ENCODE results near the gene ZNF618. TPM values are rescaled to one million over a fixed set of nuclear protein-coding genes. Genes with fewer than 3 reads are reported as not detected.

Gene ZNF618
- total and polyA plus RNA-seq, 9 donors = 8.2 to 28.9 (median 18.3) TPM

GRCh38 chr9:113896713-113897112 is 20.6 kb downstream of the ZNF618 start:
- DNase-seq = no peak
- Histone ChIP-seq H3K27me3 (no peaks in the 10 kb centered on the region), H3K4me1 (ENCODE audit: insufficient read depth) (no peaks in the 10 kb centered on the region), H3K9me3 (no peaks in the 10 kb centered on the region), H3K27ac (no peak overlapping the region), H3K4me3 (no peak overlapping the region), H3K36me3 (no peaks in the 10 kb centered on the region)
- TF ChIP-seq POLR2A (IDR thresholded peaks at IDR 0.05) = no peak
- intact Hi-C loops (cut with DNase I) = loop anchor here in 1 of 4 donors (10.0 kb wide), 1 partner anchor 78 kb away; no protein-coding TSS in a partner anchor

GRCh38 chr9:113898151-113898550 is 22.0 kb downstream of the ZNF618 start:
- TF ChIP-seq CTCF (IDR thresholded peaks at IDR 0.05) = no peak
- H3K27ac ChIP-seq = no peak overlapping the region
- intact Hi-C loops (cut with DNase I) = loop anchor here in 1 of 4 donors (10.0 kb wide), 1 partner anchor 77 kb away; no protein-coding TSS in a partner anchor
- DNase-seq = no peak
- WGBS, 3 donors = 69 to 78% (median 73%) methylated on average over 3 of the region's 3 CpGs
- H3K4me1 ChIP-seq (ENCODE audit: insufficient read depth) = no peaks in the 10 kb centered on the region
- H3K36me3 ChIP-seq = no peaks in the 10 kb centered on the region
- no peaks in the 10 kb centered on the region for H3K9me3 ChIP-seq
- H3K27me3 ChIP-seq = no peaks in the 10 kb centered on the region
- H3K4me3 ChIP-seq = no peak overlapping the region

- Histone ChIP-seq H3K9me3 (no peaks in the 10 kb centered on the region), H3K36me3 (no peaks in the 10 kb centered on the region), H3K4me3 (no peak overlapping the region), H3K27me3 (no peaks in the 10 kb centered on the region), H3K27ac (no peak overlapping the region), H3K4me1 (ENCODE audit: insufficient read depth) (no peaks in the 10 kb centered on the region)
- TF ChIP-seq EP300 (IDR thresholded peaks at IDR 0.05) (no peak), CTCF (IDR thresholded peaks at IDR 0.05) (no peak), POLR2A (IDR thresholded peaks at IDR 0.05) (no peak)
- no peak for DNase-seq
- WGBS, 3 donors = 98% methylated on average over 4 of the region's 4 CpGs
- intact Hi-C loops (cut with DNase I) = loop anchor here in 1 of 4 donors (10.0 kb wide), 1 partner anchor 76 kb away; no protein-coding TSS in a partner anchor
Measured at GRCh38 chr9:113898596-113898995, 22.5 kb downstream of the ZNF618 start.

GRCh38 chr9:113899205-113899604 is 23.1 kb downstream of the ZNF618 start:
- Histone ChIP-seq H3K4me1 (ENCODE audit: insufficient read depth) (no peaks in the 10 kb centered on the region), H3K27me3 (no peaks in the 10 kb centered on the region), H3K27ac (no peak overlapping the region), H3K36me3 (no peaks in the 10 kb centered on the region), H3K4me3 (no peak overlapping the region), H3K9me3 (no peaks in the 10 kb centered on the region)
- no peak for DNase-seq
- WGBS, 3 donors = 95 to 98% (median 97%) methylated on average over 6 of the region's 6 CpGs
- TF ChIP-seq CTCF (IDR thresholded peaks at IDR 0.05) = no peak
- TF ChIP-seq EP300 (IDR thresholded peaks at IDR 0.05) = no peak
- no peak for TF ChIP-seq POLR2A (IDR thresholded peaks at IDR 0.05)
- intact Hi-C loops (cut with DNase I) = loop anchor here in 1 of 4 donors (10.0 kb wide), 1 partner anchor 76 kb away; no protein-coding TSS in a partner anchor

- Histone ChIP-seq H3K9me3 (no peaks in the 10 kb centered on the region), H3K4me1 (ENCODE audit: insufficient read depth) (no peaks in the 10 kb centered on the region), H3K4me3 (no peak overlapping the region), H3K36me3 (no peaks in the 10 kb centered on the region), H3K27me3 (no peaks in the 10 kb centered on the region), H3K27ac (no peak overlapping the region)
- 77 to 86% (median 82%) methylated on average over 17 of the region's 17 CpGs for WGBS, 3 donors
- DNase-seq = no peak
- intact Hi-C loops (cut with DNase I) = no loop called here
- TF ChIP-seq POLR2A (IDR thresholded peaks at IDR 0.05) = no peak
- TF ChIP-seq CTCF (IDR thresholded peaks at IDR 0.05) = no peak
Measured at GRCh38 chr9:113901221-113901688, 25.1 kb downstream of the ZNF618 start.

Measured in ovary (tissue), 9 donors.